ENCODE data around the gene RASSF5.

RASSF5 gene

DNA sequence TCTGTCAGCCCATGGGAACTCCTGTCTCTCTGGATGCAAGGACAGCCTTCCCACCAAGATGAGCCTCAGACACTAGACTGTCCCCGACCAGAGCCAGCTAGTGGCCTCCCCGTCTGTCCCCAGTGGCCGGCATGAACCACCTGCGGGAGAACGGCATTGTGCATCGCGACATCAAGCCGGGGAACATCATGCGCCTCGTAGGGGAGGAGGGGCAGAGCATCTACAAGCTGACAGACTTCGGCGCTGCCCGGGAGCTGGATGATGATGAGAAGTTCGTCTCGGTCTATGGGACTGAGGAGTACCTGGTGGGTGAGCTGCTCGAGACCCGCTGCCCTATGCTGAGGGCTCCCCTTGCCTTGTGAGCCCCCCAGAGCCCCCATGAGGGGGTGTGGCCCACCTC, 31.3 kb upstream of the RASSF5 start:
- no peak overlapping the region for H3K4me2 ChIP-seq (ENCODE audit: low read depth, low read length)
- H3K4me3 ChIP-seq (ENCODE audit: low read length): no peak overlapping the region
- H3K4me1 ChIP-seq (ENCODE audit: low read length): peaks cover 27% of the 10 kb centered on the region
- H3K27ac ChIP-seq (ENCODE audit: low read length): no peak overlapping the region
- H3K27me3 ChIP-seq (replicated peaks; ENCODE audit: insufficient read depth, low read length): no peaks in the 10 kb centered on the region
- H3K9ac ChIP-seq (ENCODE audit: low read length): no peak overlapping the region
- TF ChIP-seq, protein P1, sequence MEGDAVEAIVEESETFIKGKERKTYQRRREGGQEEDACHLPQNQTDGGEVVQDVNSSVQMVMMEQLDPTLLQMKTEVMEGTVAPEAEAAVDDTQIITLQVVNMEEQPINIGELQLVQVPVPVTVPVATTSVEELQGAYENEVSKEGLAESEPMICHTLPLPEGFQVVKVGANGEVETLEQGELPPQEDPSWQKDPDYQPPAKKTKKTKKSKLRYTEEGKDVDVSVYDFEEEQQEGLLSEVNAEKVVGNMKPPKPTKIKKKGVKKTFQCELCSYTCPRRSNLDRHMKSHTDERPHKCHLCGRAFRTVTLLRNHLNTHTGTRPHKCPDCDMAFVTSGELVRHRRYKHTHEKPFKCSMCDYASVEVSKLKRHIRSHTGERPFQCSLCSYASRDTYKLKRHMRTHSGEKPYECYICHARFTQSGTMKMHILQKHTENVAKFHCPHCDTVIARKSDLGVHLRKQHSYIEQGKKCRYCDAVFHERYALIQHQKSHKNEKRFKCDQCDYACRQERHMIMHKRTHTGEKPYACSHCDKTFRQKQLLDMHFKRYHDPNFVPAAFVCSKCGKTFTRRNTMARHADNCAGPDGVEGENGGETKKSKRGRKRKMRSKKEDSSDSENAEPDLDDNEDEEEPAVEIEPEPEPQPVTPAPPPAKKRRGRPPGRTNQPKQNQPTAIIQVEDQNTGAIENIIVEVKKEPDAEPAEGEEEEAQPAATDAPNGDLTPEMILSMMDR (IDR thresholded peaks at IDR 0.05; ENCODE audit: low read length): no peak
- TF ChIP-seq EZH2phosphoT487 (IDR thresholded peaks at IDR 0.05; ENCODE audit: low read length) (no peak), EZH2 (optimal IDR thresholded peaks at IDR 0.05; ENCODE audit: low read depth, low read length) (no peak)
- no peak for DNase-seq
- H2AFZ ChIP-seq (ENCODE audit: low read length): no peak overlapping the region
- no peaks in the 10 kb centered on the region for H3K9me3 ChIP-seq (replicated peaks; ENCODE audit: insufficient read depth, low read length)
- peaks cover 14% of the 10 kb centered on the region for H3F3A ChIP-seq (ENCODE audit: insufficient read depth, low read length)
- H4K20me1 ChIP-seq (ENCODE audit: insufficient read depth, low read length): no peaks in the 10 kb centered on the region
- no peaks in the 10 kb centered on the region; the same call in 1 of the 2 replicates for H3K36me3 ChIP-seq (replicated peaks; ENCODE audit: insufficient read depth, low read length)
- no peaks in the 10 kb centered on the region for H3K9me2 ChIP-seq (replicated peaks; ENCODE audit: insufficient read depth, low read length)
- peaks cover 37% of the 10 kb centered on the region for H3K79me2 ChIP-seq (ENCODE audit: low read length)

DNA sequence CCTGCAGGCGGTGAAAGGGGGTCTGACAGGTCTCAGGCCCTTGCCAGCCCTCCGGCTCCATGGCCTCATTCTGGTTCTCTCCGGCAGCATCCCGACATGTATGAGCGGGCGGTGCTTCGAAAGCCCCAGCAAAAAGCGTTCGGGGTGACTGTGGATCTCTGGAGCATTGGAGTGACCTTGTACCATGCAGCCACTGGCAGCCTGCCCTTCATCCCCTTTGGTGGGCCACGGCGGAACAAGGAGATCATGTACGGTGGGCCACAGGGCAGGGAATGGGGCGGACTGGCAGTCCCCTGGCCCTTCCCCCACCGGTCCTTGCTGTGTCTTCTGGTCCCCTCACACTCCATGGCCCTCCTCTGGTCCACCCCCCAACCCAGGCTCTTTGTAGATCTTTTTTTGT, 30.7 kb upstream of the RASSF5 start:
- Histone ChIP-seq H3K4me3 (ENCODE audit: low read length) (no peak overlapping the region), H3K27me3 (replicated peaks; ENCODE audit: insufficient read depth, low read length) (no peaks in the 10 kb centered on the region), H4K20me1 (ENCODE audit: insufficient read depth, low read length) (no peaks in the 10 kb centered on the region), H3K9me3 (replicated peaks; ENCODE audit: insufficient read depth, low read length) (no peaks in the 10 kb centered on the region), H3K79me2 (ENCODE audit: low read length) (peaks cover 32% of the 10 kb centered on the region), H3K9me2 (replicated peaks; ENCODE audit: insufficient read depth, low read length) (no peaks in the 10 kb centered on the region), H3K9ac (ENCODE audit: low read length) (no peak overlapping the region), H2AFZ (ENCODE audit: low read length) (no peak overlapping the region), H3F3A (ENCODE audit: insufficient read depth, low read length) (peaks cover 8% of the 10 kb centered on the region), H3K4me1 (ENCODE audit: low read length) (peaks cover 23% of the 10 kb centered on the region), H3K36me3 (replicated peaks; ENCODE audit: insufficient read depth, low read length) (no peaks in the 10 kb centered on the region; the same call in 1 of the 2 replicates), H3K27ac (ENCODE audit: low read length) (no peak overlapping the region), H3K4me2 (ENCODE audit: low read depth, low read length) (no peak overlapping the region)
- no peak for DNase-seq
- TF ChIP-seq EZH2phosphoT487 (IDR thresholded peaks at IDR 0.05; ENCODE audit: low read length): no peak
- TF ChIP-seq, protein P1 (IDR thresholded peaks at IDR 0.05; ENCODE audit: low read length): no peak
- no peak for TF ChIP-seq EZH2 (optimal IDR thresholded peaks at IDR 0.05; ENCODE audit: low read depth, low read length)

DNA sequence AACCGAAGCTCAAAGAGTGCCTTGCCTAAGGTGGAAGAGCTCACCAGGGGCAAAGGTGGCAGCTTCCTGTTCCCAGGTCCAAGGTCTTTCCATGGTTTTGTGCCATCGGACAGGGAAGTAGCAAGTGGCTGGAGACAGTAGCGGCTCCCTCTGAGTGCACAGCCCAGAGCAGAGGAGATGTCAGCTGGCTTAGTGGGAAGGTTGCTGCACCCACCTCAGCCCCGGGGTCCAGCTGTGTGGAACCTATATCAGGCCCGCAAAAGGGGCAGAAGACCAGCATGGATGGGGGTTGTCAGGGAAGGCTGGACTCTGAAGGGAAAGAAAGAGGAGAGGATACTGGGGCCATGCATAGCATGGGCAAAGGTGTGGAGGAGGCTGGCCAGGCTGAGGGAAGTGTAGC, 30.2 kb upstream of the RASSF5 start:
- no peaks in the 10 kb centered on the region for H3K9me3 ChIP-seq (replicated peaks; ENCODE audit: insufficient read depth, low read length)
- H3K4me1 ChIP-seq (ENCODE audit: low read length): peaks cover 18% of the 10 kb centered on the region
- no peak overlapping the region for H2AFZ ChIP-seq (ENCODE audit: low read length)
- H3K9me2 ChIP-seq (replicated peaks; ENCODE audit: insufficient read depth, low read length): no peaks in the 10 kb centered on the region
- no peak for DNase-seq
- no peaks in the 10 kb centered on the region for H4K20me1 ChIP-seq (ENCODE audit: insufficient read depth, low read length)
- H3K4me2 ChIP-seq (ENCODE audit: low read depth, low read length): no peak overlapping the region
- no peaks in the 10 kb centered on the region for H3K27me3 ChIP-seq (replicated peaks; ENCODE audit: insufficient read depth, low read length)
- no peak overlapping the region for H3K4me3 ChIP-seq (ENCODE audit: low read length)
- TF ChIP-seq, protein P1 (IDR thresholded peaks at IDR 0.05; ENCODE audit: low read length): no peak
- no peak for TF ChIP-seq EZH2phosphoT487 (IDR thresholded peaks at IDR 0.05; ENCODE audit: low read length)
- TF ChIP-seq EZH2 (optimal IDR thresholded peaks at IDR 0.05; ENCODE audit: low read depth, low read length): no peak
- H3K9ac ChIP-seq (ENCODE audit: low read length): no peak overlapping the region
- peaks cover 7% of the 10 kb centered on the region for H3F3A ChIP-seq (ENCODE audit: insufficient read depth, low read length)
- H3K79me2 ChIP-seq (ENCODE audit: low read length): peaks cover 27% of the 10 kb centered on the region
- no peaks in the 10 kb centered on the region; the same call in 1 of the 2 replicates for H3K36me3 ChIP-seq (replicated peaks; ENCODE audit: insufficient read depth, low read length)
- no peak overlapping the region for H3K27ac ChIP-seq (ENCODE audit: low read length)

All from MM.1S (cell line).